DMS 273 (cell line): ENCODE measurements around the gene MCOLN2.
"Not testable (repeated sequence)": the region's sequence is repeated elsewhere in the genome, so short reads cannot be mapped to it uniquely, and the experiment has no call there.

Experiments
- DNase-seq: peaks from one replicate; lab custom pipeline; 2025; ENCODE audit not compliant: unreplicated experiment; lab: John Stamatoyannopoulos, UW

Gene MCOLN2

DNA sequence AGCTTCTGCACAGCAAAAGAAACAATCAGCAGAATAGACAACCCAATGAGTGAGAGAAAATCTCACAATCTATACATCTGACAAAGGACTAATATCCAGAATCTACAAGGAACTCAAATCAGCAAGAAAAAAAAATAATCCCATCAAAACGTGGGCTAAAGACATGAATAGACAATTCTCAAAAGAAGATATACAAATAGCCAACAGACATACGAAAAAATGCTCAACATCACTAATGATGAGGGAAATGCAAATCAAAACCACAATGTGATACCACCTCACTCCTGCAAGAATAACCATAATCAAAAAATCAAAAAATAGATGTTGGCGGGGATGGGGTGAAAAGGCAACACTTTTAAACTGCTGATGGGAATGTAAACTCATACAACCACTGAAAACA is 10.4 kb downstream of the MCOLN2 start:
- not testable (repeated sequence) for DNase-seq

DNA sequence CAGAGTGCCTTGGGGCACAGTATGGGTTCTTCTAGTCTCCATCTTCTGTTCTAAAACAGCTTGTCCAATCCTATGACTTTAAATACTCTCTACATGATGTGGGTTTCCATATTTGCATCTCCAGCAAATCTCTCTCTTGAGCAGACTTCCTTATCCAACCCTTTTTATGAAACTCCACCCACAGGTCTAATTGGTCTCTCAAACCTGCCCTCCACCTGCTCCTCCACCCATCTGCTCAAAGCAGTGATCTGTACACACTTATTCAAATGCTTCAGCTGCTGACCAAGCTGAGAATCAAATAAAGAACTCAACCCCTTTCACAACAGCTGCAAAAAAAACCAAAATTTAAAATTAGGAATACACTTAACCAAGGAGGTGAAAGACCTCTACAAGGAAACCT is 11.5 kb downstream of the MCOLN2 start:
- peak; percentile 11 for DNase-seq

DNA sequence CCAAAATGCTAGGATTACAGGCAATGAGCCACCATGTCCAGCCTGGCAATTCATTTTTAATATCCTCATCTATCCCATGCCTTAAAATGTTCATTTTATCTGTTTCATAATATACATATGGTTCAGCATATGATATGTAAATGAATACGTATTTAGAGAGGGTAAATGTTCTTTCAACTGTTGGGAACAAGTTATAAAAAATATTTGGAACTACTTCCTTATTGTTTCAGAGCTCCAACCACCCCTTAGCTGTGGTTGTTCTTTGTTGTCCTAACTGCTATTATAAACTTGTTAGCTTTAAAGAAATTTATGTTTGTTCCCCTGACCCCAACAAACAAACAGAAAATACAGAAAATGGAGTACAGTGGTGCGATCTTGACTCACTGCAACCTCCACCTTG is 14.5 kb downstream of the MCOLN2 start:
- DNase-seq, result no peak

DNA sequence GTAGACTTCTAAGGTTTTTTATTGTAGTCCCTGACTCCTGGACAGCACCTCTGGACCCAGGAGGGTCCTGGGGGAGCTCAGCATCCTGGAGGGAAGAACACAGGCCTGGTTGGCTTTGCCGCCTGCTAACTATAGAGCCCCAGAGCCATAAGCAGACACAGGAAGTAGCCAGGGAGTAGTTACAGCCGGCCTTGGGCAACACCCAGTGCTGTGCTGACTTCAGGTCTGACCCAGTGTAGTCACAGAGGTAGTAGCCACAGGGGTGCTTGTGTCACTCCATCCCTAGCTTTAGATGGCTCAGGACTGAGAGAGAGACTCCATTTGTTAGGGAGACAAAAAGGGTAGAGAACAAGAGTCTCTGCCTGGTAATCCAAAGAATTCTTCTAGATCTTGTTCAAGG is 21.9 kb downstream of the MCOLN2 start:
- DNase-seq, result no peak

DNA sequence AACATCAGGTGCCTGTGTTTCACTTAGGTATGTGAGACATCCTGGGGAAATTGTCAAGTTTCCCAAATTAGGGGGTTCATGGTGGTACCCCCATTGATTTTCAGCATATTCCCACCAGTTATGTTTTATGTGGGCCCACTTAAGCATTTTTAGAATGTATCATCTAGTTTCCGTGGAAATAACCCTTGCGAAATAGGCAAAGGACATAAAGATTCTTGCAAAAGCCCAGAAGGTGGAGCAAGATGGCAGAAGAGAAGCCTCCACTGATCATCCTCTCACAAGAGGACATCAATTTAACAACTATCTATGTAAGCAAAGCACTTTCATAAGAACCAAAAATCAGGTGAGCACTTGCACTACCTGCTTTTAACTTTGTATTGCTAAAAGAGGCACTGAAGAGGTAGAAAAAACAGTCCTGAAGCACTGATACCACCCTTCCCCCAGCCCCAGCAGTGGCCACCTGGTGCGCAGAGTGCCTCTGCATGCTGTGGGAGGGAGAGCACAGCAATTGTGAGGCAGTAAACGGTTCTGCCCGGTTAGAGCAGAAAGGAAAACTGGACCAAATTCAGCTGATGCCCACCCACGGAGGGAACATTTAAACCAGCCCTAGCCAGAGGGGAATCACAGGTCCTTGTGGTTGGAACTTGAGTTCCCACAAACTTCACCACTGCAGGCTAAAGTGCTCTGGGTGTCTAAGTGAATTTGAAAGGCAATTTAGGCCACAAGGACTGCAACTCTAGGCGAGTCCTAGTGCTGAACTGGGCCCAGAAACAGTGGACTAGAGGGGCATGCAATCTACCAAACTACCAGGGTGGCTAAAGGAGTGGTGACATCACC is 23.2 kb downstream of the MCOLN2 start:
- peak; percentile 24 for DNase-seq

DNA sequence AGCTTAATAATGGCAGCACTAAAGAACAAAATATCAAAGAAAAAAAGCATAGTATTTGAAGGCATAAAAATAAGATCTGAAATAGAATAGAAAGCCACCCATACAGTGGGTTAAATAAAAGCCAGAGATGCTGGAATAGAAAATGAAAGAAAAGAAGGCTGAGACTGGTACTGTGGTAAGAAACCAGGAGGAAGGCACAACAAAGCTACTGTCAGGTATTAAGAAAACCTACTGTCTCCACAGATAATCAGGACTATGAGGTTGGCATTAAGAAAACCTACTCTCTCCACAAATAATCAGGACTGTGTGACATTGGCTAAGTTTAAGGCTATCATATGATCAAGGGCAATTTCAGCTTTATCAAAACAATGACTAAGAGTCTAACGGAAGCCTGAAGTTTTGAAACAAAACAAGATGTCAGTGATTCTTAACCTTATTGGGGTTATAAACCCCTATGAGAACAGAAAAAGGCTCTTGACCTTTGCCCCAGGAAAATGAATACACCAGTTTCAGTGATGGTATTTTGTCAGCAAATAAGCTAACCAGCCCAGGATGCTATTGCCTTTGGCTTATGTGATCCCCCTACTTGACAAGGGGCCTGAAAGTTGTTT is 24.4 kb downstream of the MCOLN2 start:
- DNase-seq, result no peak

DNA sequence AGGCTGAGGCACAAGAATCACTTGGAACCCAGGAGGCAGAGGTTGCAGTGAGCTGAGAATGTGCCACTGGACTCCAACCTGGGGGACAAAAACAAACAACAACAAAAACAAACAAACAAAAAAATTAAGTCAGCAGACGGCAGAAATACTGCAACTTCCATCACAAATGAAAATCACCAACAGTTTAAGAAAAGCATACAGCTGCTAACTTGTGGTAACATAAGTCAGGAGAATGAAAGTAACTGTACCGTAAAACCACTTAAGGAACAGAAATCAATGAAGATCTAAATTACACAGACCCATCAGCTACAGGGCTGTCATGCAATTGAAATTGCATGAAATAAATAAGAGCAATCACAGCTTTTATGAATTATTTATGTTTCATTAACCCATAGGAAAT is 25.0 kb downstream of the MCOLN2 start:
- DNase-seq, result no peak

DNA sequence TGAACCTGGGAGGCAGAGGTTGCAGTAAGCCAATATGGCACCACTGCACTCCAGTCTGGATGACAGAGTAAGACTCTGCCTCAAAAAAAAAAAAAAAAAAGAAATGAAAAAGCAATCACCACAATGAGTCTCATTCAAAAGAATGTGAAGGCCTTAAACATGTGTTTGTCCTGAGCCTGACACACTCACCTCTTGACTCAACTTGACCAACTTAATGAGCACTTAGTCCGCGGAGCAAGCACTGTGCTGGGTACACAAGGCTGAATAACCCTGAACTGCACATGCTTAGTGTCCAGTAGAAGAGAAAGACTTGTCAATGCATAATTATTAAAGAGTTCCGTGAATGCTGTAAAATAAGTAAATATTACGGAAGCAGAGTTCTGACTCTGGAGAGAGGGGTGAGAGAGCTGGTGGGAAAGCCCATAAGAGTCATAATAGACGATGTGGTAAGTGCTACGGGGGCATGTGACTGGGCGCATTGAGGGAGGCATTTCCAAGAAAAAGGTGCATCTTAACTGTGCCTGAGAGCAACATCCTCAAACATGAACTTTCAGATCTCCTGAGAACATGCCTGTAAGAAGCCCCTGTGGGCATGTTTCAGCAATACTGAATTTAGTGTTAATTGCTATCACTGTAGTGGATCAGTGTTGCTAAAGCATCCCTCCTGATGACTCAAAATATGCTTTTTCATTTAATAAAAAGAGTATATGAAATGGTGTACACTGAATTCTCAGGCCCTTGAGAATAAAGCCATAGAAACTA is 27.2 kb downstream of the MCOLN2 start:
- no peak for DNase-seq

DNA sequence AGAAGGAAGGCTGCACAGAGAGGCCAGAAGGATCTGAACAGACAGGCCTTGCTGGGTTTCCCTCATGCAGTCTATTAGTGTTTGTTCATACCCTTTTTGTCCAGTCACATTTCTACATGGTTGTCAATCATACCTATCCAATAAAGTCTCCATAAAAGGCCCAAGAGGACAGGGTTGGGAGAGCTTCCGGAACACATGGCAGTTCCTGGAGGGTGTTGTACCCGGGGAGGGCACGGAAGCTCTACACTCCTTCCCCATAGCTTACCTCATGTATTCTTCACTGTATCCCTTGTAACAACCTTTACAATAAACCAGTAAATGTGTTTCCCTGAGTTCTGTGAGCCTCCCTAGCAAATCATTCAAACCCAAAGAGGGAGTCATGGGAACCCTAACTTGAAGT is 28.0 kb downstream of the MCOLN2 start:
- no peak for DNase-seq

DNA sequence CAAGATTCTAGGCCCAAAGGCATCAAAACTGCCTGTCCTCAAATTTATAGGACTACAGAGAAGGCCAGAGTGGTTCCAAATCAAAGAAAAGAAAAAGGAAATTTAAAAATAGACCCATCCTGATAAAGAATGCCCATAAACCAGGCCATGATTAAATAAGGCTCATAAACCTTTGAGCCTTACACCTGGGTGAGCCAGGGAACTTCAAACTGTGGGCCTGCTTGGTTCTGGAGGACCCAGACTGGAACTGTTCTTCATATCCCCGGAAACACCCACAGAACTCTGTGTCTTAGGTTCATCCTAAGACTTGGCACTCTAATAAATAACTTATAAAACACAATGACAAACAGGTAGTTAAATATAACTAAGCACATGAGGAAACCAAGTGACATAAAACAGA is 28.8 kb downstream of the MCOLN2 start:
- DNase-seq, result no peak

DNA sequence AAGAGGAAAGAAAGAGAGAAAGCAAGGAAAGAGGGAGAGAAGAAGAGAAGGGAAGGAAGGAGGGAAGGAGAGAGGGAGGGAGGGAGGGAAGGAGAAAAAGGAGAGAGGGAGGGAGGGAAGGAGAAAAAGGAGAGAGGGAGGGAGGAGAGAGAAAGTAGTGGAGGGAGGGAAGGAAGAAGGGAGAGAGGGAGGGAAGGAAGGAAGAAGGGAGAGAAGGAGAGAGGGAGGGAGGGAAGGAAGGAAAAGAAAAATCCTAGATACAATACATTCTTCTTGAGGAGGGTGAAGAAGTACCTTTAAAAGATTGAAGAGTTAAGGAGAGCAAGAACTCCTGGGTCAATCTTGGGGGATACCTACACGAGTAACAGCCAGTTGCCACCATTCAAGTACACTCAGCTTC is 29.2 kb downstream of the MCOLN2 start:
- DNase-seq, result no peak

DNA sequence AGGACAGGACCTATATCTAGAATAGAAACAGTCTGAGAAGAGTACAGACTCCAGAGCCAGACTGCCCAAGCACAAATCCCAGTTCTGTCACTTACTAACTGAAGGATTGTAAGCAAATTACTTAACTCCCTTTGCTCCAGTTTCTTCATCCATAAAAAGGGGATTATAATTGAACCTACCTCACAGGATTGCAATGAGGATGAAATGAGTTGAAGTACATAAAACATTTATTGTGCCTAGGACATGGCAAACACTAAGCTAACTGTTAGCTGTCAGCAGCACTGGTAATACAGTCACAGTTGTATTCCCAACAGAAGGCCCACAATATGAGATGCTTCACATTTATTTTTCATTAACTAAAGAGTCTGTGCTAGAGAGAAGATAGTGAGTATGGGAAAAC is 33.9 kb downstream of the MCOLN2 start:
- no peak for DNase-seq

DNA sequence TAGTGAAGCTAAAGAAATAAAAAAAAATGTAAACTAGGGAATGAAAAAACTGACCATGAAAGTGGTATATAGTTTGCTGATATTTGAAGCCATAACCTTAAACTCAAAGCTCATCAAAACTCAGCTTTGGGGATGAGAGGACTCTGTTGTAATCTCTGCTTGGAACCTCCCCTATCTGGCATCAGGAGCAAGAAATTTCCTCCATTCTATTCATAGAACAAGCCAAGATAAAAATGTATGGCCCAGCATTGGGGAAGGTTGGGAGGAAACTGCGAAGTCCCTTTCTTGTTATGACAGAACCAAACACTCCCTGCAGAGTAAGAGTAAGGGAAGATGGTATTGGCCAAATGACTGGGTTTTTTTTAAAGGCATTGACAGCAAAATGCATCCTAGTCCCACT is 35.6 kb downstream of the MCOLN2 start:
- no peak for DNase-seq

DNA sequence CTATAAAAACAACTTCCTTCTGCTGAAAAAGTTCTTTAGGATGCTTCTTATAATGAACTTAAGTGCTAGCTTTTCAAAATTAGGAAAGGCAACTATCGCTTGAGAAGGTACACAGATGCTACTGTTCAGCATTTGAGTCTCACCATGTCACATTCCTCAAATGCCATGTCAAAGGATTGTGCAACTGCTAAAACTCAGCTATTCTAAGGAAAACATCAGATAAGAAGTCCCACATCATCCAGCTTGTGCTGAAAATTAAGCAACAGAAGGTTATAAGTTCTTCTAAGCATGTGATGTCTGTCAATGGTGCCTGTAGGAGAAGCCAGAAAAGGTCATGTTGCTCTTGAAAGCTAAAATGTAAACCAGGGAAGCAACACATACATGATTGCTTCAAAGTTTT is 36.5 kb downstream of the MCOLN2 start:
- no peak for DNase-seq

DNA sequence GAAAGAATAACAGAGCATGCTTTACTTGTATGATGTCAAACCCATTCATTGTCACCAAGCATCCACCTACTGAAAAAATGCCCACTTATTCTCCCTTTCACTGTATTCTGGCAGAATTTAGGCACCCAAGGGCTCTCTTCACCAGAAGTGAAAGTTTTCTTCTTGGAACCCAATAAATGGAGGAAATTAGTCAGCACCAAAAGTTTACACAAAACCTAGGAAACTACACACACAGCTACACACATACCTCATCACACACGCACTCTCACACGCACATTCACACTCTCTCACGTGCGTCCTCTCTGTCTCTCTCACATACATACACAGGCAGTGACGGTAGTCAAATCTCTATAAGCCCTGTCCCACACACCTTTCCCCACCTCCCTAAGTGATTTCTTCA is 37.6 kb downstream of the MCOLN2 start:
- DNase-seq, result no peak

DNA sequence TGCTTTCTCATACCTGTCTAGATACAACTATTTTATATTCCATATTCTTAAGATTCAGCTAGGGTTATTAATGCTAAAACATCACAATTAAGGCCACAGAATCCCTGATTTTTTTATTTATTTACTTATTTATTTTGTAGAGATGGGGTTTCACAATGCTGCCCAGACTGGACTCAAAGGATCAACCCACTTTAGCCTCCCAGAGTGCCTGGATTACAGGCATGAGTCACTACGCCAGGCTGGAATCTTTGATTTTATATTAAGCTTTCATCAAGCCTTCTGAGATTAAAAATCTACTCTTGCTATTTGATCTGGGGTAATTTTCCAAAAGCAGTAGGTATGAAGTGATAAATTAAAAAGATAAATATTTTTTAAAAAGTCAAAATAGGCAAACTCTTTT is 38.9 kb downstream of the MCOLN2 start:
- DNase-seq, result no peak

DNA sequence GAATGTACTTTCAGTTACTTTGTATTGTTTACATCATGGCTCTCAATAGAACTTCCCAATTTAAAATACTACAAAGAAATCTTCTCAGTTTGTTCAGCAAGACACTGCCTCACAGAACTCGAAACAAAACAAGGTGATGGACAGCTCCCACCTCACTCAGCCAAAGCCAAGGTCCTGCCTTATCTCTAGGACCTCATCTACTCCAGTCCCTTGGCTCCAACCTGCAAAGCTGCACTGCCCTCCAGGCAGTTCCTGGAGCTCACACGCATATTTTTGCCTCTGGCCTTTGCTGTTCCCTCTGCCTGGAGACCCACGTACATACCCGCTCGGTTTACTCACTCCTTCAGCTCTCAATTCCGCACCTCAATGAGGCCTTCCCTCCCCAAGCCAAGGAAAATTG is 40.3 kb downstream of the MCOLN2 start:
- DNase-seq, result no peak

DNA sequence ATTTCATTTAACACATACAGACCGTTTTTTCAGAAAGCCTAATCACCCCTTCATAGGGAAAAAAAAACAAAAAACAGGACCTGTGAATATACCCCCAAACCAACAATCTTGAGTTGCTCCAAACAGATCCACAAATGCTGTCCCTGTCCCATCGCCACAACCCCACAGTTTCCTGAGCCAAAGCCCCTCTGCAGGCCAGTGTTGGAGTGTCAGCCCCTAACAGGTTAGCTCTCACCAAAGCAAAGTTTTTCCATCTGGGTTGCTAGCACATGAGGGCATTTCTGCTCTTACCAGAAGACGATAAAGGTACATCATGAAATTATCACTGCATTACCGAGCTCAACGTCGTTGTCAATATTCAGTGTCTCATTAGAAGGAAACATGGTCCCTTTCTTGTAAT is 40.8 kb downstream of the MCOLN2 start:
- no peak for DNase-seq

DNA sequence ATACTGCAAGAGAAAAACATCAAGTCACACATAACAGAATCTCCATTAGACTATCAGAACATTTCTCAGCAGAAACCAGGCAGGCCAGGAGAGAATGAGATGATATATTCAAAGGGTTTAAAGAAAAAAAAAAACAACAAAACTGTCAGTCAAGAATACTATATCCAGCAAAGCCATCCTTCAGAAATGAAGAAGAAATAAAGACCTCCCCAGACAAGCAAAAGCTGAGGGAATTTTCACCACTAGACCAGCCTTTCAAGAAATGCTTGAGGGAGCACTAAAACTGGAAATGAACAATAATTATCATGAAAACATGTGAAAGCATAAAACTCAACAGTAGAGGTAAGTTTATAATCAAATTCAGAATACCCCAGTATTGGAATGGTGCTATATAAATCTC is 47.2 kb downstream of the MCOLN2 start:
- DNase-seq, result no peak

DNA sequence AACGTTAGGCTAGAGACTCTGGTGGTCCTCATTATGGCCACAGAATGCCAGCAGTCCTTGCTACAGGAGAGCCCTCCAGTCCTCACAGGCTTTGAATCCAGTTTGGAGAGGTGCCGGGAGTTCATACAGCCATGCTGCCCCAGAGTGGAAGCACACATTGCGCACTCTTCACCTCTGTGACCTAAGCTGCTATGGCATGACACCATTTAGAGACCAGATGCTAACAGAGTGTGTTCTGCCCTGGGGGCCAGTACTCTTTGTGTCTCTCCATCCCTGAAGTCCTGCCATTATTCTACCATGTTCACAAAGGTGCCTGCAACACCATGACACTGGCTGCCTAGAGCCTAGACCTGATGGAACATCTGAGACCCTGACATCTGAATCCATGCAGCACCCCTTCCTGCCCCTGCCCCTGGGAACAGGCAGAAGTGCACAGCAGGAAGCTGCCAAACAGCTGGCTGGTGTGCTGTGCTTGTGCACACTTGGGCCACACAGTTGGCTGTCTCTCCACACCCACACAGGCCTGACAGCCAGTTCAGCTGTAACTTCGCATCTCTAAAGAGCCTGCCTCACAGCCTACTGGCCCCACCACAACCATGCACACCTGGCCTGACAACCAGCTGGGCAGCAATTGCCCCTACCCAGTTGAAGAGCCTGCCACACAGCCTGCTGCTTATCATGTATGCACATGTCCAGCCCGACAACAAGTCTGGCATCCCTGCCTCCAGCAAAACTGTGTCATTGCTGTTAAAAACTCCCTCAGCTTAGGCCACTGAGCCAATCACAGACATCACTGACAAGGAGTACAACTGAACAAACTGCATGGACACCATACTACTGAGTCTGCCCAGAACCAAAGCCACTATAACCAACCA is 49.1 kb downstream of the MCOLN2 start:
- peak; percentile 11 for DNase-seq

DNA sequence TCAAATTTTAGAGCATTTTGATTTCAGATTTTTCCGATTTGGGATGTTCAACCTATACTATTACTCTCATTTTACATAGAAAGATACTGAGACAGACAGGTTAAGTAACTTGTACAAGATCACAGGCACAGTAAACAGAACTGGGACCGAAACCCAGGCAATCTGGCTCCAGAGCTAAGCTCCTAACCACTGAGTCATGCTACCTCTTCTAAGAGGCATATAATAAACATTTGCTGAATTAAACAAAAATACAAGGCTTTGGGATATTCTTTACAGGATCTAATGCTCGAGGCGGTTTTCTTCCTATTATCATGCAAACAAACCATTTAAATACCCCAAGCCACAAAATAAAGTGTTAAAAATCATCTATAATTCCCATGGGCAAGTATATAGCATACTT is 50.3 kb downstream of the MCOLN2 start:
- no peak for DNase-seq
